ENCODE measurements around the gene USP30. TPM values are rescaled to one million over a fixed set of nuclear protein-coding genes. Genes with fewer than 3 reads are reported as not detected.

USP30 gene
- total RNA-seq, 1 donor from 2014 or later: 10.5 TPM

DNA sequence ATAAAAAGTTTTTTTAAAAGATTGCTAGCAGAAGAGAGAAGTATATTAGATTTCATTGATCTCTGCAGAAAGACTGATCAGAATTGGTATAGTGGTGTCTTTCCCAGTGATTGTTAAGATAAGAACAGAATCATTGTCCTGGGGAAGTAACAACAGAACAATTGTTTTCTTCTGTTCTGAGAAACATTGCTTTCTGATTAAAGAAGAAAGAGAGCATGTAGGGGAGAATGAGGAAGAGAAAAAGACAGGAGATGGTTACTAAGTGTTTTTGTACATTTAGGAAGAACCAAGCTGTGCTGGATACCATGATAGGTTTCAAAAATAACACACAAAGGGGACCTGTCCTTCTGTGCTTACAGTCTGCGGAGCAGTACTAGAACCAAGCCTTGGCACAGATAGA, 5.0 kb downstream of the USP30 start:
- Mint-ChIP-seq H3K9me3 (no peaks in the 10 kb centered on the region), H3K4me1 (ENCODE audit: low read depth) (peaks cover 13% of the 10 kb centered on the region), H3K27me3 (ENCODE audit: insufficient read depth) (no peaks in the 10 kb centered on the region), H3K36me3 (ENCODE audit: low read depth) (peaks cover 1% of the 10 kb centered on the region), H3K4me3 (no peak overlapping the region), H3K27ac (no peak overlapping the region)
- intact Hi-C loops (cut with micrococcal nuclease): loop anchor here (10.0 kb wide), 1 partner anchor 417 kb away; the partner anchor contains the start of genes KCTD10 and UBE3B
- no peak for DNase-seq (ENCODE audit: low spot score)

DNA sequence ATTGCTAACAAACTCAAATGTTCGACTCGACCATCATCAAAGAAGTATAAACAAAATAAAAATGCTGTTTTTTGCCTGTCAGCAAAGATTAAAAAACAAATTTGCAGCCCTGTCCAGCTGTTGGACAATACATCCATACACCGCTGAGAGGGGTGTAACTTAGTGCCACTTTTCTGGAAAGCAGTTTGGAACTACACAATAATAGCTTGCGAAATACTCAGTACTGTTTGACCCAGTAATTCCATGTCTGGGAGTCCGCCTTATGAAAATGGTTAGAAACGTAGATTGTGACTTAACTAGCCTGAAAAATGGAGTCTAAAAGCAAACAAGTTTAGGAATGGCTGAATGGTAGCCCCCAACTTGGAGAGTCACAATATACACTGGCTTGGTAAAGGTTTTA, 6.4 kb downstream of the USP30 start:
- Mint-ChIP-seq H3K9me3 (no peaks in the 10 kb centered on the region), H3K4me3 (no peak overlapping the region), H3K36me3 (ENCODE audit: low read depth) (peaks cover 1% of the 10 kb centered on the region), H3K4me1 (ENCODE audit: low read depth) (peaks cover 9% of the 10 kb centered on the region), H3K27me3 (ENCODE audit: insufficient read depth) (no peaks in the 10 kb centered on the region), H3K27ac (no peak overlapping the region)
- DNase-seq (ENCODE audit: low spot score): no peak
- intact Hi-C loops (cut with micrococcal nuclease): loop anchor here (10.0 kb wide), 1 partner anchor 416 kb away; the partner anchor contains the start of genes KCTD10 and UBE3B

DNA sequence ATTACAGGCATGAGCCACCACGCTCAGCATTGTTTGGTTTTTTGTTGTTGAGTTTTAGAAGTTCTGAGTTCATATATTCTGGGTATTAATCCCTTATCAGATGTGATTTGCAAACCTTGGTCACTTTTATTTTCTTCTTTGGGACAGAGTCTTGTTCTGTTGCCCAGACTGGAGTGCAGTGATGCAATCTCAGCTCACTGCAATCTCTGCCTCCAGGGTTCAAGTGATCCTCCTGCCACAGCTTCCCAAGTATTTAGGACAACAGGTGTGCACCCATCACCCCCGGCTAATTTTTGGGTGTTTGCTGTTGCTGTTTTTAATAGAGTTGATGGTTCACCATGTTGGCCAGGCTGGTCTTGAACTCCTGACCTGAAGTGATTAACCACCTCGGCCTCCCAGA, 11.8 kb downstream of the USP30 start:
- Mint-ChIP-seq H3K36me3 (ENCODE audit: low read depth) (peaks cover 4% of the 10 kb centered on the region), H3K4me3 (no peak overlapping the region), H3K4me1 (ENCODE audit: low read depth) (no peaks in the 10 kb centered on the region), H3K27me3 (ENCODE audit: insufficient read depth) (no peaks in the 10 kb centered on the region), H3K9me3 (no peaks in the 10 kb centered on the region), H3K27ac (no peak overlapping the region)
- no peak for DNase-seq (ENCODE audit: low spot score)
- intact Hi-C loops (cut with micrococcal nuclease): no loop called here

DNA sequence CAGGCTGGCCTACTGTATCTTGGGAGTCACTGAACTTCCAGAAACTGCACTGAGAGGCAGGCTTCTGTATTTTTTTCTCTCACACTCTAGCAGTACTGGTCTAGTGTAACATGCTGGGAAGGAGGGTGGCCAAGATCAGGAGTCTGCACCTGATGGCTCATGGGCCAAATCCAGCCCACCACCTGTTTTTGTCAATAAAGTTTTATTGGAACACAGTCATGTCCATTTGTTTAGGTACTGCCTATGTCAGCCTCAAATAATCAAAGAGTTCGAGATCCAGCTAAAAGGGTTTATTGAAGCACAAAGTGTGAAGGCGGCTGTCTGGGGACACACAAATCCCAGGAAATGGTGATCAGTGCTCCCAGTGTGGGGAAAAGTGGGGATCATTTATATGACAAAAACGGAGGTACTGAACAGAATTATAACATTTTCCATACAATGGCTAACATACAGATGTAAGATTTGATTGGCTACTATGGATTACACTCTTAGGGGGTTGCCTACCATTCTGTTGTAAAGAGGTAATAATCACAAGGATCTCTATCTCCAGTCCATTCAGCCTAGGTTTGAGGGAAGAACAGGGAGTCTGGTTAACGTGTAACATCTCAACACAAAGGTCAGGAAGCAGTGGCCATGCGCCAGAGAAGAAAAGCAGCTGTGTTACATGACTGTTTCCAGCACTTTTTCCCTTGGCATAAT, 12.9 kb downstream of the USP30 start:
- H3K27ac Mint-ChIP-seq: no peak overlapping the region
- DNase-seq (ENCODE audit: low spot score): no peak
- H3K9me3 Mint-ChIP-seq: no peaks in the 10 kb centered on the region
- intact Hi-C loops (cut with micrococcal nuclease): no loop called here
- H3K4me1 Mint-ChIP-seq (ENCODE audit: low read depth): no peaks in the 10 kb centered on the region
- peaks cover 4% of the 10 kb centered on the region for H3K36me3 Mint-ChIP-seq (ENCODE audit: low read depth)
- H3K27me3 Mint-ChIP-seq (ENCODE audit: insufficient read depth): no peaks in the 10 kb centered on the region
- no peak overlapping the region for H3K4me3 Mint-ChIP-seq

DNA sequence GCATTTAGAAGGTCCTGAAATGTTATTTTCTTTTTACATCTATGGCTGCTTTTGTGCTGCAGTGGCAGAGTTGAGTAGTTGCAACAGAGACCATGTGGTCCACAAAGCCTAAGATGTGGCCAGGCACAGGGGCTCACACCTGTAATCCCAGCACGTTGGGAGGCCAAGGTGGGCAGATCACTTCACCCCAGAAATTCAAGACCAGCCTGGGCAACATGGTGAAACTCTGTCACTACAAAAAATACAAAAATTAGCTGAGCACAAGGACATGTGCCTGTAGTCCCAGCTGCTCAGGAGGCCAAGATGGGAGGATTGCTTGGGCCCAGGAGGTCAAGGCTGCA, 13.4 kb downstream of the USP30 start:
- intact Hi-C loops (cut with micrococcal nuclease): no loop called here
- Mint-ChIP-seq H3K27me3 (ENCODE audit: insufficient read depth) (no peaks in the 10 kb centered on the region), H3K9me3 (no peaks in the 10 kb centered on the region)

DNA sequence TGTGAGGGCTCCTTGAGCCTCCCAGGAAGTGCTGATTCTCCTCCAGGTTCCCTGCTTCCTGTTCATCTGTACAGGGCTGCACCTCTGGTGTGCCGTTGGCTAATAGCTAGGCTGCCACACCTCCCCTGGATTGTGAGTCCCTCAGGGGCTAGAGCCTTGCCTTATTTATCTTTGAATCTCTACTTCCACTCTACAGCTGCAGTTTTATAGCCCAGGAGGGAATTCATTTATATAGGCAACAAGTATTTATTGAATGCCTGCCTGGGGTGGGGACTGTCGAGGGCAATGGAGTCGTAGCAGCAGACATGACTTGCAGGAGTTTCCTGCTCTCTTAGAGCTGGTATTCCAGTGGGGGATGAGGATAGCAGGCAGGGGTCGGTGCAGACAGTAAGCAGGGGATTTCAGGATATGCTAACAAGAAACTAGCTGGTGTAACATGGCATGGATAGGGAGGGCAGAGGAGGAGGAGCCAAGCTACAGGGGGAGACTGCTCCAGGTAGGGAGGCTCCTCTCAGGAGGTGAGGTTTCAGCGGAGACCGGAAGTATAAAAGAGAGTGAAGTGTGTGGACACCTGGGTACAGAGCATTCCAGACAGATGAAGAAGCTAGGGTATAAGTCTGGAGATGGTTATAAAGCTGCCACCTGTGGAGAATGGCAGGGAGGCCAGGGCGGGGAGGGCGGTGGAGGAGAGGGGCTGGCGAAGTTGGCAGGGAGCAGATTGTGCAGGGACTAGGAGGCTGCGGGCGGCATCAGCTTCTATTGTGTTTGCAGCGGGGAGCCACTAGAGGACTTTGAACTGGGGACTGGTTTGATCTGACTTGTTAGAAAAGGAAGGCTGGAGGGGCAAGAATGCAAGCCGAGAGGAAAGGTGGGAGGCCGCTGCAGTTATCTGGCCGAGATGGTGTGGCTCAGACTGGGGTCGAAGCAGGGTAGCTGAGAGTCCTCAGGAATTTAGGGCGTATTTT, 17.2 kb downstream of the USP30 start:
- H3K36me3 Mint-ChIP-seq (ENCODE audit: low read depth): peaks cover 9% of the 10 kb centered on the region
- H3K4me3 Mint-ChIP-seq: no peak overlapping the region
- H3K4me1 Mint-ChIP-seq (ENCODE audit: low read depth): no peaks in the 10 kb centered on the region
- H3K27me3 Mint-ChIP-seq (ENCODE audit: insufficient read depth): no peaks in the 10 kb centered on the region
- H3K27ac Mint-ChIP-seq: no peak overlapping the region
- no peak for DNase-seq (ENCODE audit: low spot score)
- peaks cover under 1% of the 10 kb centered on the region for H3K9me3 Mint-ChIP-seq
- intact Hi-C loops (cut with micrococcal nuclease): no loop called here

More for the DNA sequence above, 13.4 kb downstream of the USP30 start:
- DNase-seq (ENCODE audit: low spot score): no peak
- H3K36me3 Mint-ChIP-seq (ENCODE audit: low read depth): peaks cover 4% of the 10 kb centered on the region
- no peaks in the 10 kb centered on the region for H3K4me1 Mint-ChIP-seq (ENCODE audit: low read depth)
- no peak overlapping the region for H3K4me3 Mint-ChIP-seq
- H3K27ac Mint-ChIP-seq: no peak overlapping the region

DNA sequence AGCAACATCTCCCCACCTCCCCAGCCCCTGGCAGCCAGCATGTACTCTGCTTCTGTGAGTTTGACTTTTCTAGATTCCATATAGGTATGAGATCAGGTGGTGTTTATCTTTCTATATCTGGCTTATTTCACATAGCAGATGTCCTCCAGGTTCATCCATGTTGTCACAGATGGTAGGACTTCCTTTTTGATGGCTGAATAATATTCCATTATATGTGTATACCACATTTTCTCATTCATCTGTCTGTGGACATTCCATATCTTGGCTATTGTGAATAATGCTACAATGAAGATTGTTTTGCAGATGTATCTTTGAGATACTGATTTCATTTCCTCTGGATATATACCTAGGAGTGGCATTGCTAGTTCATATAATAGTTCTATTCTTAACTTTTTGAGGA, 22.5 kb downstream of the USP30 start:
- Mint-ChIP-seq H3K4me1 (ENCODE audit: low read depth) (no peaks in the 10 kb centered on the region), H3K4me3 (no peak overlapping the region), H3K36me3 (ENCODE audit: low read depth) (peaks cover 19% of the 10 kb centered on the region), H3K27me3 (ENCODE audit: insufficient read depth) (no peaks in the 10 kb centered on the region), H3K9me3 (peaks cover 10% of the 10 kb centered on the region), H3K27ac (no peak overlapping the region)
- DNase-seq (ENCODE audit: low spot score): no peak
- intact Hi-C loops (cut with micrococcal nuclease): no loop called here

DNA sequence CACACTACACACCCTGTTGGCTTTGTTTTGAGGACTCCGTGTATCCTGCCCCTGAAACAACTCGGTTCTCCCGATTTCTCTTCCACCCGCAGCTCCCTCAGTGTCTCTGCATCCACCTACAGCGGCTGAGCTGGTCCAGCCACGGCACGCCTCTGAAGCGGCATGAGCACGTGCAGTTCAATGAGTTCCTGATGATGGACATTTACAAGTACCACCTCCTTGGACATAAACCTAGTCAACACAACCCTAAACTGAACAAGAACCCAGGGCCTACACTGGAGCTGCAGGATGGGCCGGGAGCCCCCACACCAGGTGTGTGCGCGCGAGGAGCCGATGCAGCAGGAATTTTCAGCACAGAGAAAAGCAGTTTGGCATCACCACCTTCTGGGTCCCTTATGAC, 30.4 kb downstream of the USP30 start:
- H3K9me3 Mint-ChIP-seq: peaks cover 5% of the 10 kb centered on the region
- peaks cover 15% of the 10 kb centered on the region for H3K36me3 Mint-ChIP-seq (ENCODE audit: low read depth)
- H3K4me3 Mint-ChIP-seq: no peak overlapping the region
- H3K4me1 Mint-ChIP-seq (ENCODE audit: low read depth): no peaks in the 10 kb centered on the region
- intact Hi-C loops (cut with micrococcal nuclease): no loop called here
- no peak overlapping the region for H3K27ac Mint-ChIP-seq
- no peak for DNase-seq (ENCODE audit: low spot score)
- no peaks in the 10 kb centered on the region for H3K27me3 Mint-ChIP-seq (ENCODE audit: insufficient read depth)

DNA sequence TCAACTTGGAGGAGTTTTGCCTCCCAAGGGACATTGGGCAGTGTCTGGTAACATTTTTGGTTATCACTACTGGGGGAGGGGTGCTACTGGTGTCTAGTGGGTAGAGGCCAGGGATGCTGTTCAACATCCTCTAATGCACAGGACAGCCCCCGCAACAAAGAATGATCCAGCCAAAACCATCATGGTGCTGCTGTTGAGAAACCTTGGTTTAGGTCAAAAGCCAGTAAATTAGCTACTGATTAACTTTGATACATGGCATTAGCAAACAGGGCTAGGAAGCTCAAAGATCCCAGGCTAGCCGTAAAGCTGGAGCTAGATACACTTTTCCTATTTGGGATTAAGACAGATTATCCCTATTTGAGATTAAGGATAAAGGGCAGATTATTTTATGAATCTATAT, 32.0 kb downstream of the USP30 start:
- H3K4me3 Mint-ChIP-seq: no peak overlapping the region
- no peaks in the 10 kb centered on the region for H3K9me3 Mint-ChIP-seq
- no peaks in the 10 kb centered on the region for H3K27me3 Mint-ChIP-seq (ENCODE audit: insufficient read depth)
- peaks cover 17% of the 10 kb centered on the region for H3K36me3 Mint-ChIP-seq (ENCODE audit: low read depth)
- no peaks in the 10 kb centered on the region for H3K4me1 Mint-ChIP-seq (ENCODE audit: low read depth)
- intact Hi-C loops (cut with micrococcal nuclease): no loop called here
- H3K27ac Mint-ChIP-seq: no peak overlapping the region
- no peak for DNase-seq (ENCODE audit: low spot score)

DNA sequence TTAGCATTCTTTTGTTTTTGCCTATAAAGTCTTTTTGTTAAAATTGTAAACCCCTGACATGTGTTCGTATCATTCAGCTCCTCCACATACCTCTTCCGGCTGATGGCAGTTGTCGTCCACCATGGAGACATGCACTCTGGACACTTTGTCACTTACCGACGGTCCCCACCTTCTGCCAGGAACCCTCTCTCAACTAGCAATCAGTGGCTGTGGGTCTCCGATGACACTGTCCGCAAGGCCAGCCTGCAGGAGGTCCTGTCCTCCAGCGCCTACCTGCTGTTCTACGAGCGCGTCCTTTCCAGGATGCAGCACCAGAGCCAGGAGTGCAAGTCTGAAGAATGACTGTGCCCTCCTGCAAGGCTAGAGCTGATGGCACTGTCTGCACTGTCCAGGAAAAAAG, 33.2 kb downstream of the USP30 start:
- Mint-ChIP-seq H3K4me1 (ENCODE audit: low read depth) (no peaks in the 10 kb centered on the region), H3K27me3 (ENCODE audit: insufficient read depth) (no peaks in the 10 kb centered on the region), H3K9me3 (no peaks in the 10 kb centered on the region), H3K4me3 (no peak overlapping the region), H3K27ac (no peak overlapping the region), H3K36me3 (ENCODE audit: low read depth) (peaks cover 17% of the 10 kb centered on the region)
- intact Hi-C loops (cut with micrococcal nuclease): no loop called here
- no peak for DNase-seq (ENCODE audit: low spot score)

DNA sequence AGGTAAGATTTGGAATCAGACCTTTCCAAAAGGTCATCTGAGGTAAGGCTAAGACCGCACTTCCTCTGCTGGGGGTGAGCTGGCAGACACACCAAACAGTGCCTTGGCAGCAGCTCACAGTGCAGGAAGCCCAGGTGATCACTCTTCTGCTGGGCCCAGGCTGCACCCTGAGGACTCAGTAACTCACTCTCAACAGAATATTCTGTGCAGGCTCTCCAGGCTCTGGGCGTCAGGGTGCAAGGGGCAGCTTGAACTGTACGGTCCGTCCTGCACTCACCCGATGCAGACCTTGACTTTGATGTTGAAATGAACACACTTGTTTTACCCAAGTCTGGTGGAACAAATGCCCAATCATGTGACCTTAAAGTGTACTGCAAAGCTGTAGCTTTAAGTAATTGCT, 34.9 kb downstream of the USP30 start:
- Mint-ChIP-seq H3K9me3 (no peaks in the 10 kb centered on the region), H3K4me1 (ENCODE audit: low read depth) (peaks cover 6% of the 10 kb centered on the region), H3K36me3 (ENCODE audit: low read depth) (peaks cover 15% of the 10 kb centered on the region), H3K4me3 (no peak overlapping the region), H3K27me3 (ENCODE audit: insufficient read depth) (no peaks in the 10 kb centered on the region), H3K27ac (no peak overlapping the region)
- intact Hi-C loops (cut with micrococcal nuclease): no loop called here
- DNase-seq (ENCODE audit: low spot score): no peak

DNA sequence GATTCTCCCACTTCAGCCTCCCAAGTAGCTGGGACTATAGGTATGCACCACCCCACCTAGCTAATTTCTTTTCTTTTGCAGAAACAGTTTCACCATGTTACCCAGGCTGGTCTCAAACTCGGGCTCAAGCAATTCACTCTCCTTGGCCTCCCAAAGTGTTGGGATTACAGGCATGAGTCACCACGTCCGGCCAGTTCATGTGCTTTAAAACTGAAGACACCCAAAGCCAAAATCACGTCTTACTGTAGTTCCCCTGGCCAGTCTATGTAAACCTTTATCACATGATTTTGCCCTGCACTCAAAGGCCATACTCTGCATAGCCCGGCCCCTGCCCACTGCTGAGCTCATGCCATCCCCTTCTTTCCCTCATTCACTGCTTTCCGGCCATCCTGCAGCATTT, 36.4 kb downstream of the USP30 start:
- intact Hi-C loops (cut with micrococcal nuclease): no loop called here
- no peak overlapping the region for H3K4me3 Mint-ChIP-seq
- no peak for DNase-seq (ENCODE audit: low spot score)
- H3K27ac Mint-ChIP-seq: no peak overlapping the region
- peaks cover 21% of the 10 kb centered on the region for H3K4me1 Mint-ChIP-seq (ENCODE audit: low read depth)
- H3K36me3 Mint-ChIP-seq (ENCODE audit: low read depth): peaks cover 20% of the 10 kb centered on the region
- no peaks in the 10 kb centered on the region for H3K9me3 Mint-ChIP-seq
- H3K27me3 Mint-ChIP-seq (ENCODE audit: insufficient read depth): no peaks in the 10 kb centered on the region

DNA sequence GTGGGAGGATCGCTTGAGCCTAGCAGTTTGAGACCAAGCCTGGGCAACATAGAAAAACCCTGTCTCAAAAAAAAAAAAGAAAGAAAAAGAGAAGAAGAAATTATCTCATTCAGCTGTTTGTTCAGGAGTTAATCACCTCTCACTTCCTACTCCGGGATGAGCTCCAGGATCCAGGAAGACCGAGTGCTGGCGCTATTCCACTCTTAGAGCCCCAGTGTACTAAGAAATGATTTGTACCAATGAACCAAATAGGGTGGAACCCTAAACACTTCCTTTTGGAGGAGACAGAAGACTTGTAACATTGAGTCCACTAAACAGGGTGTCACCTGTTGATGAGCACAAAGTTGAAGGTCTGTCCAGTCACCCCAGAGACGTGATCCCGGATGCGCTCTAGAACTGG, 37.3 kb downstream of the USP30 start:
- Mint-ChIP-seq H3K27me3 (ENCODE audit: insufficient read depth) (no peaks in the 10 kb centered on the region), H3K36me3 (ENCODE audit: low read depth) (peaks cover 20% of the 10 kb centered on the region), H3K4me1 (ENCODE audit: low read depth) (peaks cover 22% of the 10 kb centered on the region), H3K27ac (no peak overlapping the region), H3K4me3 (no peak overlapping the region), H3K9me3 (no peaks in the 10 kb centered on the region)
- DNase-seq (ENCODE audit: low spot score): no peak
- intact Hi-C loops (cut with micrococcal nuclease): no loop called here

All from activated T-helper 1 cell treated with anti-CD3 and anti-CD28 coated beads, Interleukin-12 subunit alpha, Interleukin-12 subunit beta, Interleukin-2, Interleukin-4 antibody, amounts not matched to agents 30 ng/mL and 10 ng/mL and 1 ng/mL, durations not matched to agents 14 hours and 24 hours and 36 hours (primary cell).